Ascending aorta (tissue), 2 donors: ENCODE measurements around the gene EMSY. TPM values are rescaled to one million over a fixed set of nuclear protein-coding genes. Genes with fewer than 3 reads are reported as not detected.

Source experiments
- DNase-seq, 2 donors: peaks; one replicate each; pipeline ENCODE4 v3.0.0-alpha.2; 2019; ENCODE audit warnings: low spot score in 2 of 2
- H3K27ac ChIP-seq, 2 donors: fragments of 200-600 bp; sonication (generic); one replicate each; pipeline ENCODE4 v1.5.1; 2016 to 2017; ENCODE audit warnings: mild to moderate bottlenecking in 1 of 2
- H3K27me3 ChIP-seq: fragments of 200-600 bp; sonication (generic); one replicate; pipeline ENCODE4 v1.5.1; 2017
- H3K36me3 ChIP-seq, 2 donors: fragments of 200-600 bp; sonication (generic); one replicate each; pipeline ENCODE4 v1.5.1; 2016
- H3K4me1 ChIP-seq, 2 donors: fragments of 200-600 bp; sonication (generic); one replicate each; pipeline ENCODE4 v1.5.1; 2016 to 2017; ENCODE audit warnings: mild to moderate bottlenecking in 1 of 2
- H3K4me3 ChIP-seq, 2 donors: fragments of 200-600 bp; sonication (generic); one replicate each; pipeline ENCODE4 v1.5.1; 2016 to 2017; ENCODE audit warnings: mild to moderate bottlenecking in 1 of 2
- H3K9me3 ChIP-seq, 2 donors: fragments of 200-600 bp; sonication (generic); one replicate each; pipeline ENCODE4 v1.5.1; 2016
- intact Hi-C: fragments of 100-400 bp; cut with DNase I; formaldehyde crosslinking; loops from one replicate; pipeline ENCODE4 v1.15.1; 2023
- total RNA-seq: library from RNA; depleted of rRNA; stranded (reverse); fragments of >200 nt; gene quantifications from one replicate; pipeline ENCODE4 v1.1.0, GENCODE V29; 2016
- TF ChIP-seq, protein P1 (sequence below), 3 experiments: fragments of 200-600 bp in 2 of 3; fragments of 450-650 bp in 1 of 3; sonication (generic) in 2 of 3; IDR thresholded peaks; one replicate each; pipeline ENCODE4 v1.5.1; 2016 to 2019; ENCODE audit warnings: antibody characterized with exemption in 3 of 3, mild to moderate bottlenecking in 1 of 3, moderate library complexity in 1 of 3

Gene EMSY
- total RNA-seq, 1 donor from 2014 or later, result 7.5 TPM

DNA sequence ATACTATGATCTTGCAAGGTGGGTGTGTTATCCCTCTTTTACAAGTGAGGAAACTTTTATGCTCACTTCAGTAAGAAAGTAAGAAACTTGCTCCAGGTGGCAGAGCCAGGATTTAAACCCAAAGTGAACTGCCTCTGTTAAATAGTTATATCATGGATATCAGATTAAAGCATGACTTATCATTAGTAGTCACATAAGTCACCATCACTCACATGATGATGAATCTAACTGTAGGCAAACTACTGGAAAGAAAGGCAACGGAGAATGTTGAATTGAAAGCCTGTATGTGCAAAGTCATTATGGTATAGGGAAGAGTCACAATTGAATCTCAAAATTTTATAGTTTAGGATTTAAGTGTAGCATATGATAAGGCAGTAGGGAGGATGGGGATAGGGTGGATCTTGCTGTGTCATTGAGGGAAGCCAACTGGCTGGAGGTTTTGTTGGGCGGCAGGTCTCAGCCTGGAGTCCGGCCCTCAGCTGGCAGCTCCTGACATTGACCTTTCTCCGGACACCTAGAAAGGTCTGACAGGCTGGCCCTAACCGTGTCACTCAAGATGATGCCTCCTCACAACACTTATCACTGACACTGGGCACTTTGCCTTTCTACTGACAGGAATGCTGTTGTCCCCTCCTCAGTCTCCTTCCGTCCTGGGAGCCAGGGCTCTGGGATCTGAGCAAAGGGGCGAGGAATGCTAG, 98.3 kb downstream of the EMSY start:
- intact Hi-C loops, result no loop called here

DNA sequence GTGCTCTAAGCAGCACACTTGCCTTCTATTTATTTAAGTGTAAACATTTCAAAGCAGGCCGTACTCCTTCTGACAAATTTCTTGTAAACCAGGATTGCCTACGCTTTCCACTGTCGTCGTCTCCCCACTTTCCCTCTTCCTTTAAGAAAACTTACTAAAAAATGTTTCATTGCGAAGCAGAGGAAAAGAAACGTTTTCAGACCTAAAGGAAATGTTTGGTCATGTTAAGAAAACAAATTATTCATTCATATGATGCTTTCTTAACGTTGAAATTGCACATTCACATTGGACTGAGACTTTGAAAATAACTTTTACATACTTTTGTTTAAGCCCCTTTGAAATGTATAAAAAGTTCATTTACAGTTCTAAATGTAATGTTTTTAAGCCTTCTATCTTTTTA, 106.0 kb downstream of the EMSY start:
- Histone ChIP-seq H3K36me3 (peaks cover 6 to 12% of the 10 kb centered on the region in 2 donors), H3K9me3 (no peaks in the 10 kb centered on the region), H3K4me1 (no peaks in the 10 kb centered on the region), H3K4me3 (no peak overlapping the region), H3K27me3 (no peaks in the 10 kb centered on the region), H3K27ac (no peak overlapping the region)
- intact Hi-C loops, result loop anchor here (2.0 kb wide), 1 partner anchor 28 kb away; no protein-coding TSS in a partner anchor
- TF ChIP-seq, protein P1, sequence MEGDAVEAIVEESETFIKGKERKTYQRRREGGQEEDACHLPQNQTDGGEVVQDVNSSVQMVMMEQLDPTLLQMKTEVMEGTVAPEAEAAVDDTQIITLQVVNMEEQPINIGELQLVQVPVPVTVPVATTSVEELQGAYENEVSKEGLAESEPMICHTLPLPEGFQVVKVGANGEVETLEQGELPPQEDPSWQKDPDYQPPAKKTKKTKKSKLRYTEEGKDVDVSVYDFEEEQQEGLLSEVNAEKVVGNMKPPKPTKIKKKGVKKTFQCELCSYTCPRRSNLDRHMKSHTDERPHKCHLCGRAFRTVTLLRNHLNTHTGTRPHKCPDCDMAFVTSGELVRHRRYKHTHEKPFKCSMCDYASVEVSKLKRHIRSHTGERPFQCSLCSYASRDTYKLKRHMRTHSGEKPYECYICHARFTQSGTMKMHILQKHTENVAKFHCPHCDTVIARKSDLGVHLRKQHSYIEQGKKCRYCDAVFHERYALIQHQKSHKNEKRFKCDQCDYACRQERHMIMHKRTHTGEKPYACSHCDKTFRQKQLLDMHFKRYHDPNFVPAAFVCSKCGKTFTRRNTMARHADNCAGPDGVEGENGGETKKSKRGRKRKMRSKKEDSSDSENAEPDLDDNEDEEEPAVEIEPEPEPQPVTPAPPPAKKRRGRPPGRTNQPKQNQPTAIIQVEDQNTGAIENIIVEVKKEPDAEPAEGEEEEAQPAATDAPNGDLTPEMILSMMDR (IDR thresholded peaks at IDR 0.05), result no peak
- DNase-seq, result no peak

More for the DNA sequence above, 98.3 kb downstream of the EMSY start:
- TF ChIP-seq, protein P1 (IDR thresholded peaks at IDR 0.05), result no peak
- Histone ChIP-seq H3K4me1 (no peaks in the 10 kb centered on the region), H3K36me3 (peaks cover 54 to 57% of the 10 kb centered on the region in 2 donors), H3K4me3 (no peak overlapping the region), H3K9me3 (no peaks in the 10 kb centered on the region), H3K27me3 (no peaks in the 10 kb centered on the region), H3K27ac (no peak overlapping the region)
- no peak for DNase-seq

DNA sequence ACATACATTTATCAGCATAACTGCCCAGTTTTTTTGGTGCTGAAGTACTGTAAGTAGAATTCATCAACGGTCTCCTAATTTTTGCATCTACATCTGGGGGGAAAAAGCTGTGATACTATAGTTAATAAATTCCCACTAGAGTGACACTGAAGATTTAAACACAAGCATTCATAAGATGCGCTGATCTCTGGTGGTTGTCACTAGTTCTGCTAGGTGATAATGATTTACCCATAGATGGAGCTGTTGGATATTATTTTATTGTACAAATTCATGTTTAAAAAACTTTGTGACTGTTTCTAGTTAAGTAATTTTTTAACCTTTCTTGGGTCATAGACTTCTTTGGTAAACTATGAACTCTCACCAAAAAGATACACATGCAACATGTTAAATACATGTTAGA, 106.6 kb downstream of the EMSY start:
- TF ChIP-seq, protein P1 (IDR thresholded peaks at IDR 0.05), result peak in 2 of 3 experiments; percentile 4 to 40
- no peak overlapping the region for H3K4me3 ChIP-seq
- intact Hi-C loops, result loop anchor here (2.0 kb wide), 1 partner anchor 27 kb away; no protein-coding TSS in a partner anchor
- DNase-seq, result no peak
- H3K9me3 ChIP-seq, result no peaks in the 10 kb centered on the region
- no peaks in the 10 kb centered on the region for H3K27me3 ChIP-seq
- peaks cover 5 to 6% of the 10 kb centered on the region in 2 donors for H3K36me3 ChIP-seq
- H3K27ac ChIP-seq, result no peak overlapping the region
- H3K4me1 ChIP-seq, result no peaks in the 10 kb centered on the region

- TF ChIP-seq, protein P1 (IDR thresholded peaks at IDR 0.05), result no peak
- H3K4me1 ChIP-seq, result no peaks in the 10 kb centered on the region
- no peaks in the 10 kb centered on the region for H3K36me3 ChIP-seq
- H3K9me3 ChIP-seq, result no peaks in the 10 kb centered on the region
- no peak overlapping the region for H3K27ac ChIP-seq
- H3K27me3 ChIP-seq, result no peaks in the 10 kb centered on the region
- intact Hi-C loops, result no loop called here
- no peak overlapping the region for H3K4me3 ChIP-seq
- no peak for DNase-seq
Observed at GRCh38 chr11:76552987-76553386, 108.2 kb downstream of the EMSY start.

DNA sequence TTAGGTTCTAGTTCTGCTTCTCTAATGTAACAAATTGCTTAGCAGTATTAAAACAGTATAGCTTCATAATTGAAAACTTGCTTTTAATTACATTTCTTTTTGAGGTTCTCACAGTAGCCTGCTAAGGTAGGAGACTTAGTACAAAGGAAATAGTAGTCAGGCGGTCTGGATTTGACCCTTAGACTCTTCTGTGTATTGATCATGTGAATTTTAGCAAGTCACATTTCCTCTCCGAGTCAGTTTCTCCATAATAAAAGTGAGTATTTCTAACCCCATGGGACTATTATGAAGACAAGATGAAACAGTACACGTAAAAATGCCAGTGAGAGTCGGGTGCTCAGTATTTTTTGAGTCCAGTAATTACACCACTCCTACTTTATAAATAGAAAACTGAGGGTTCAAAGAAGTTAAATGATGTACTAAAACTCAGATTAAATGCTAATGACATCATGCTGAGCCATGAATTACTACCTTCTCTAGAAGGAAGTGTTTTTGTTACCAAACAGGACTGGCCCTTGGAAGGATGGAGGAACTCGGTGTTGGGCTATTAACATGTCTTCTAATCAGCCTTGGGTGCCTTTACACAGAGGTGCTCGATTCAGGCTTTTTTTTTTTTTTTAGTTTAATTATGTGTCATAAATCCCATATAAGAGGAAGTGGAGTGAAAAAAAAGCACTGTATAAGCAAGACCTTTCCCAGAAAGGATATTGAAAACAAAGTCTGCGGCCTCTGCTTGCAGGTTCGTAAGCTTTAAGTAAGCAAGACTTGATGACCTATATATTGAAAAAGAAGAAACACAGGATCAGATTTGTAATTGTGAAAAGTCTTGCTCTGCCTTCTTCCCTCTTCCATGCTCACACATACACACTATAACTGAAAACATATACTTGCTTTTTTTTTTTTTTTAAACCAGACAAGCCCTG, 109.0 kb downstream of the EMSY start:
- TF ChIP-seq, protein P1 (IDR thresholded peaks at IDR 0.05), result no peak
- Histone ChIP-seq H3K27me3 (no peaks in the 10 kb centered on the region), H3K4me1 (no peaks in the 10 kb centered on the region), H3K36me3 (no peaks in the 10 kb centered on the region), H3K4me3 (no peak overlapping the region), H3K27ac (no peak overlapping the region), H3K9me3 (no peaks in the 10 kb centered on the region)
- intact Hi-C loops, result loop anchor here (1.0 kb wide), 1 partner anchor 126 kb away; no protein-coding TSS in a partner anchor
- no peak for DNase-seq
